Measurements from ENCODE around the gene PITPNM1.

Gene PITPNM1

GRCh38 chr11:67501854-67502253 lies 3.3 kb downstream of the PITPNM1 start:
- no peak for DNase-seq

DNA sequence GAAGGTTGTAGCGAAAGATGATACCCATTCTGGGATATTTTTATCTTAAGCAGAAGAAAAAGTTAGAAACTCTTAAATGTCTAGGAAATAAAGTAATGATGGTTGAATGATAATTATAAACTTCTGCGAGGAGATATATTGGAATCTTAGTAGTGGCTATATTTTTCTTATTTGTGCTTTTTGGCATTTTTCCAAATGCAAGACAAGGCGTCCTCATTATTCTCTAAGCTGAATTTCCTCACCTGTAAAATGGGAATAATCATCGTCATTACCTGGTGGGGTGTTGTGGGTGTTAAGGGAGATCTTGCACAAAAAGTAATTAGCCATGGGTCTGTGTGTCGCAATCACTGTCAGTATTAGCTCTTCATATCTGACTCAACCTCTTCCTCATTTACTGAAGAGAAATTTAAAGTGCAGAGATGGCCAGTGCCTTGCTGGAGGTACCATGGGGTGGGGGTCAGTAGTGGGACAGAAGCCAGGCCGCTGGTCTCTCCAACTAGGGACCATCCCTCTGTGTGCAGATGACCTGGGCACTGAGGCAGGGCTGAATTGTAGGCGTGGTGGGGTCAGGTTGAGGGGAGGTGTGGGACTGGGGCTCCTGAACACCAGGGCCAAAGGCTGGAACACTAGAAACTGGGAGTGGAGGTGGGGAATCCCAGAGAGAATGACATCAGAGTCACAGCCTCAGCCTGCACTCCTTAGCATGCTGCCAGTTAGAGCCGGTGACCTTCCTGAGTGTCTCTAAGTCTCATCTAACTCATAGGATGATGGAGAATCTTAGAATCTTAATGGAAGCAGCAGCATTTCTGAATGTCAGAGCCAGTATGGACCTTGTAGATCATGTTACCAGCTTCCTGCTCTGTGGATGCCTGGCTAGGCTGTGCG lies 4.1 kb downstream of the PITPNM1 start:
- DNase-seq: no peak

DNA sequence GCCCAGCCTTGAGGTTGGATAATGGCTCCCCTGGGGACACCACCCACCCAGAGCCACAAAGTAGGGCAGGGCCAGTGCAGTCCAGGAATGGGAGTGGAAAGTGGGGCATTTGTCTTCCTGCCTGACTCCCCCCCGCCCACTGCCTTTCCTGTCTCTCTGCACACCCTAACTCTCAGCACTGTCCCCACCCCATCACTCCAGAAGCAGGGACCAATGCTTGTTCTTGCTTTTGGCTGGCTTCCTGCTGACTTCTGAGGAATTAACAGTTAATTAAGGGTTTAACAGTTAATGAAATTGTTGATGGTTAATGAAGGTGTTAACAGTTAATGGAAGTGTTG lies 4.7 kb downstream of the PITPNM1 start:
- DNase-seq: no peak

DNA sequence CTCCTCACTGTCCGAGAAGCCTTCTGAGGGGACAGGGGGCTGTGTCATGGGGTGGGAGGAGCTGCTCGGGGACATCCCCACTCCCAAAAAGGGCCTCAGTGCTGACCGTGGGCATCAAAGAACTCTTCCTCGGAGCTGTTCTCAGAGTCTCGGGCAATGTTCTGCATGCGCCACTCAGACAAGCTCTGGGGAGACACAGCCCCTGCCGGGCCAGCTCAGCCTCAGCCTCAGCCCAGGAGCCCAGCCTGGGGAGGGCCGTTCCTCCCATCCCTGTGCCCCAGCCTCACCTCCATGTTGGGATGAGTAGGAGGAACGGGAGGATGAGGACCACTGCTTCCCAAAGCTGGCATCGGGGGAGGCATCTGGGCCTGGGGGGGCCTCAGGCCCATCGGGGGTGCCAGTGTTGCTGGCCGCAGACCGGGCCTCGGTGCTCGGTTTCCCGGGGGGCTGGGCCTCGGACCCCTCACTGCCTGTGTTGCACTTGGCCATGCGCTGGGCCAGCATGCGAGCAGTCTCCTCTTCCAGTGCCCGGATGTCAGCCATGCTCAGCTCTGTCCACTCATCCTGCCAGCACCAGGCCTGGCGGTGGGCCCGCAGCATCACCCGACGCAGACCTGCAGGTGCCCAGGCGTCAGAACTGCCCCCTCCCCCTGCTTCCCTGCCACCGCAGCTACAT lies 5.2 kb downstream of the PITPNM1 start:
- DNase-seq: no peak

GRCh38 chr11:67498544-67498972 lies 6.6 kb downstream of the PITPNM1 start:
- DNase-seq: no peak

DNA sequence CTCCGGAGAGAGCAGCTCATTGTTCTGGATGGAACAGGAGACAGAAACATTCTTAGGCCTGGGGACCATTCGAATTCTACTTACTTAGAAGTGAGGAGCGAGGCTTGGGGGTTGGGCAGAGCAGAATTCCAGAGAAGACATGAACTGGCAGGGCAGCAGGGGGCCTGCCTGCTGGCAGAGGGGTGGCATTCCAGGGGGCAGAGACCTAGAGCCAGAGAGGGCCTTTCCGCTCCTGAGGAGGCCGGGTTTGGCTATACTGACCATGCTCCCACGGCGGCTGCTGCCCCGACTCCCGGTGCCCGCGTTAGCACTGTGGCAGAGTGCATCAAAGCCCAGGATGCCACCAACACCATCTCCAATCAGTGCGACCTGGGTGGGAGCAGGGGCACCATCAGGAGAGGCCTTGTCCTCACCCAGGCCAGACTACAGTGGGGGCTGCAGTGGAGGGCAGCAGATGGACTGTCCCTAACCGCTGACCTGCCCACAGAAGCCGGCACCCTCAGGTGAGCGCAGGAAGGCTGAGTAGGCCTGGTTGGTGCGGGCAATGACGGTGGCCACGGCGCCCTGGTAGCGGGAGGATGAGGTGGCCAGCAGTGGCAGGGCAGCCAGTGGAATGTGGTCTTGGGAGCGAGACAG lies 7.4 kb downstream of the PITPNM1 start:
- no peak for DNase-seq

GRCh38 chr11:67496113-67496512 lies 9.1 kb downstream of the PITPNM1 start:
- DNase-seq: no peak

GRCh38 chr11:67495234-67496005 lies 9.7 kb downstream of the PITPNM1 start:
- no peak for DNase-seq

DNA sequence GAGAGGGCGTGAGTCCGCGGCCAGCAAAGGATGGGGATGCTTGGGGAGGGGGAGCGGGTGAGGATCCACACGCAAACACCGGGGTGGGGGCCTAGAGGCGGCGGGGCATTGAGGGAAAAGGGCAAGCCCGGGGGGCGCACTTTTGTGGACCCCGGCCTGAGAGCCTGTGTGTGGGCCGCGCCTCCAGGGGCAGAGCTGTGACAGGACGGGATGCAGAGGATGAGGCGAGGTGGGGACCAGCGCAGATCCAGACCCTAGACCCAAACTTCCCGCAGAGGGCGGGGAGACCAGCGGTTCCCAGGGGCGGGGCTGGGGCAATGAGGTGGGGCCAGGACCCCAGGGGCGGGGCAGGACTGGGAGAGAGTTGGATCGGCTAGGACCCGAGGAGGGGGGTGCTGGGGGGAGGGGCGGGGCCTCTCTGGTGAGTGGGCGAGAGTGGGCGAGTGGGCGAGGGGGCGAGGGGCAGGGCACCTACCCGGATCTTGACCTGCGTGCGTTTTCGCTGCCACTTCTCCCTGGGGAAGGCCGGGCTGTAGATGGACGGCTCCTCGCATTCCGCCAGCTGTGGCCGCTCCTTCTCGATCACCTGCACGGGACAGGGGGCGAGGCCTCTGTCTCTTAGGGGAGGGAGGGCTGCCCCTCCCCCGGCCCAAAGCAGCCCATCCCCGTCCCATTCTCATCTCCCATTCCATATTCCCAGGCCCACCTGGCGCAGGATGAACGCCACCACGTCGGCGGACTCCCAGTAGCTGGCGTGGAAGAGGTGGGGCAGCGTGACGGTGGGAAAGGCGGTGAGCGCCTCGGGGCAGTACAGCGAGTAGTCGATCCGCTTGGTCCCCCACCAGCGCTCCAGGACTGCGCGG lies 10.6 kb downstream of the PITPNM1 start:
- no peak for DNase-seq

- DNase-seq: no peak
Observed at GRCh38 chr11:67493548-67494370, 11.4 kb downstream of the PITPNM1 start.

DNA sequence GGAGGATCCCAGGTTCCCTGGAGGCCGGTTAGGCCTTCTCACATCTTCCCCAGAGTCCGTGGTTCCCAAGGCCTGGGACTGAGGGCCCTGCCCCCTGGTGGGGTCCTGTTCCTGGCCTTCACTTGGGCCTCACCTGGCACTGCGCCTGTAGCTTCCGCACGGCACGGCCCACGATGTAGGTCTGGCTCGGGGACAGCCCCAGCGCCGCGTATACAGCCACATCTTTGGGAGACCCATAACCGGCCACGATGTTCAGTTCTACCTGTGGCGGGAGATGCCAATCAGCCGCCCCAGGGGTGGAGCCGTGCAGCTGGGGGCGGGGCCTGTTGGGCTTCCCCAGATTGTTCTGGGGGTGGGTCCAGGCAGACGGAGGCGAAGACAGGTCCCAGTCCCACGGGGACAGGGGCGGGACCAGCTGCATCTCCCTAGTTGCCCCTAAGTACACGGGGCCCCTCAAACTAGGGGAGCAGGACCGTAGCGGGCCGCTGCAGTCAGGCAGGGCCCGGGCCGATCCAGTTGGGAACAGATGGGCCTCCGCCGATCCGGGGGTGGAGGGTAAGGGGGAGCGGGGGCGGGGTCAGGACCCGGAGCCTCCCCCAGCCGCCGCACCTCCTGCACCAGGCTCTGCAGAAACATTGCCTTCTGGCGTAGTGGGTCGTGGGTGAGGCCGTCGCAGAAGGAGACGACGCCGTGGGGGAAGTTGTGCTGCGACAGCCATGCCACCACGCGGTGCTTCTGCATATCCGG lies 12.2 kb downstream of the PITPNM1 start:
- DNase-seq: peak; percentile 29

DNA sequence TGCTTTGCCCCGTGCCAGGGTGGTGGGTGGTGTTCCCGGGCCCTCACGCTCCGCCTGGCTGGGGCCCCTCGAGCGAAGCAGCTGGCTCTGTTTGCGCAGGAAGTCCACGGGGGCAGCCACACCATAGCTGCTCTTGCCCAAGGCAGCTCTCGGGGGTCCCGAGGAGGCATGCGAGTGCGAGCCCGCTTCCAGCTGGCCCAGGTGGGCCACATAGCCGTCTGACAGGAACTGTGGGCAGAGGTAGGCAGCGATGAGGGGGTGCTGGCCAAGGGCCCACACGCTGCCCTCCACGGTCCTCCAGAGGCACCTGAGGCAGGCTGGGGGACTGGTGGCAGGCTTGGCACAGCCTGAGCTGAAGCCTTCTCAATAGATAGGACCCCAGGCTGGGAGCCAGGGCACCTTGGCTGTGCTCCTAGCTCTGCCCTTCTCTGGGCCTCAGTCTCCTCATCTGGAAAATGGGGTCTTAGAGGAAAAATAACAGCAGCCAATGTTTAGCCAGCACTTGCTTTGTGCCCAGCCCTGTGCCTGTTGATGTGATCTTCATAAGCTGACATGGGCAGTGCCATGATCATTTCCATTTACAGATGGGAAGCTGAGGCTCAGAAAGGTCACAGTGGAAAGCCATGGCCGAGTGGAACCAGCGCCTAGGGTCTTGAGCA lies 13.0 kb downstream of the PITPNM1 start:
- DNase-seq: no peak

DNA sequence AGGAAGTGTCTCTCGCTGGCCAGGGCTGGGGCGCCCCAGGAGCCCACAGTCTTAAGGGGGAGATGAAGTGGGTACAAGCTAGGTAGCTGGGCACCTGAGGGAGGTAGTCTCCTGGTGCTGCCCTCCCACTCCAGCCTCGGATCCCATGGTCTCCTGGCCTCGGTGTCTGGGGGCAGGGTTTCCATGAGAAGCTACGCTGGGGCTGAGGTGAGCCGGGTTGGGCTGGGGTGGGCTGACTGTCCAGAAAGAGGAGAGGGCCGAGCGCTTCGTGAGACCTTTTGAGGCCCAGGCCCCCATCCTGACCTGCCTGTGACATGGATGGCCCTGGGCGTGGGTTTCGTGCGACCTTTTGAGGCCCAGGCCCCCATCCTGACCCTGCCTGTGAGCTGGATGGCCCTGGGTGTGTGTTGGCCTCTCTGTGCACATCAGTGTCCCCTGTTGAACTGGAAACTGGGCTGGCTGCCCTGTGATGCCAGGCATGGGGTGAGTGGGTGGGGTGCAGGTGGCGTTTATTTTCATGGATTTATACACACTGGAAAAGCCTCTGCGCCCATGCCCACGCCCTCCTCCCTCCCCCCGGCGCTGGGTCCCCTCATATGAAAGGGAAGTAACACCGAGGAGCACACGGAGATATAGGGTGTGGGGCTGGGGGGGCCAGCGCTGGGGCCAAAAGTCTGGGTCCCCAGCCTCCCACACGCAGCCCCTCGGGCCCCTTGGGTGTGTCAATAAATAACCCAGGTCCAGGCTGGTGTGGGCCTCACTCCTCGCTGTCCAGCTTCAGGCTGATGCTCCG lies 13.7 kb downstream of the PITPNM1 start:
- no peak for DNase-seq

- no peak for DNase-seq
Observed at GRCh38 chr11:67490727-67491065, 14.5 kb downstream of the PITPNM1 start.

- no peak for DNase-seq
Observed at GRCh38 chr11:67489885-67490726, 15.1 kb downstream of the PITPNM1 start.

DNA sequence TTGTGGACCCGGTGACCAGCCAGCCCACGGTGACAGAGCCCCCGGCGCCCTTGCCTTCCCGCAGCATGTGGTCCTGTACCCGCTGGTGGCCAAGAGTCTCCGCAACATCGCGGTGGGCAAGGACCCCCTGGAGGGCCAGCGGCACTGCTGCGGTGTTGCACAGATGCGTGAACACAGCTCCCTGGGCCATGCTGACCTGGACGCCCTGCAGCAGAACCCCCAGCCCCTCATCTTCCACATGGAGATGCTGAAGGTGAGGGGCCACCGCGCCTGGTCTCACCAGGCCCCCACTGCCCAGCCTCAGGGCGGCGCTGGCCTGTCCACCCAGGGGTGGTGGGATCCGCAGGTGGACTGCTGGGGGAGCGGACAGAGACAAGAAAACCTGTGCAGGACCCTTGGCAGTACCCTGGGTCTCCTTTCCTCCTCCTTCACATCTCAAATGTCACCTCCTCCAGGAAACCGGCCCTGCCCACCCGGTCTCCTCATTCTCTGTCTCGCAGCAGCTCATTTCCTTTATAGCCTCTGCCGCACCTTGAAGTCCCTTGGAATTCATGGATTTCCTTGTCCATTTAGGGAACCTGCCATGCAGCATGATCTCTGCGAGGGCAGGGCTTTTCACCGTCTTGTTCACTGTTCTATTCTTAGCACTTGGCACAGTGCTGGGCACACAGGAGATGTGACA lies 15.8 kb downstream of the PITPNM1 start:
- no peak for DNase-seq

DNA sequence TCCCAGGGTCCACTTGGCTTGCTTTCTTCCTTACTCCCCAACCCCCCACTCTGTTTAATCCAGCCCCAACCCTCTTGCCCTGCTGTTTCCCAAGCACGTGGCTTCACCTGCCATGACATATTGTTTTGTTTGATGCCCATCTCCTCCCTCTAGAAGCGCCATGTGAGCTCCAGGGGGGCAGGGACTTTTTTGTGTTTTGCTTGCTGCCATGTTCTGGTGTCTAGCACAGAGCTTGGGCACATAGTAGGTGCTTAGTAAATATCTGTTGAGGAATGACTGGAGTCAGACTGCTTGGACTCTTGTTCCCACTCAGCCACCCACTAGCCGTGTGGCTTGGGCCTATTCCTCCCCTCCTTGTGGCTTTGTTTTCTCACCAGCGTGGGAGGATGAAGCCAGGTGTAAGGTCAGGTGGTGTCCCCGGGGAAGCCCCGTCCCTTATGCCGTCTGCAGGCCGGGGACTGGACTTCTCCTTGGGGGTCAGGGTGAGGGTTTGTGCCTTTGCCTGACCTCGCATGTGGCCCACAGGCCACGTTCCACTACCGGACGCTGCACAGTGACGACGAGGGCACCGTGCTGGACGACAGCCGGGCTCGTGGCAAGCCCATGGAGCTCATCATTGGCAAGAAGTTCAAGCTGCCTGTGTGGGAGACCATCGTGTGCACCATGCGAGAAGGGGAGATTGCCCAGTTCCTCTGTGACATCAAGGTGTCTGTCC lies 18.5 kb downstream of the PITPNM1 start:
- no peak for DNase-seq

Measured in NCI-H82 (cell line).